Sigmoid colon (tissue), 7 donors: ENCODE results near the gene MME. TPM values are rescaled to one million over a fixed set of nuclear protein-coding genes. Genes with fewer than 3 reads are reported as not detected.

Source experiments
- DNase-seq: peaks from one replicate; pipeline ENCODE4 v3.0.0-alpha.2; 2019
- H3K27ac ChIP-seq, 4 donors: fragments of 200-600 bp; sonication (generic); one replicate each; pipeline ENCODE4 v1.5.1; 2016 to 2019; ENCODE audit warnings: mild to moderate bottlenecking in 1 of 4
- H3K27me3 ChIP-seq, 3 donors: fragments of 200-600 bp; sonication (generic); one replicate each; pipeline ENCODE4 v1.5.1; 2019; ENCODE audit warnings: mild to moderate bottlenecking in 1 of 3
- H3K36me3 ChIP-seq, 4 donors: fragments of 200-600 bp; sonication (generic); one replicate each; pipeline ENCODE4 v1.5.1; 2016 to 2019
- H3K4me1 ChIP-seq, 4 donors: fragments of 200-600 bp; sonication (generic); one replicate each; pipeline ENCODE4 v1.5.1; 2017 to 2019
- H3K4me3 ChIP-seq, 4 donors: fragments of 200-600 bp; sonication (generic); one replicate each; pipeline ENCODE4 v1.5.1; 2017 to 2019; ENCODE audit warnings: mild to moderate bottlenecking in 2 of 4, moderate library complexity in 1 of 4
- H3K9me3 ChIP-seq, 4 donors: fragments of 200-600 bp in 3 of 4; sonication (generic) in 3 of 4; one replicate each; pipeline versions ENCODE4 v1.5.1 to v1.6.1; 2013 to 2019
- EP300 ChIP-seq, 4 donors: sonication (generic); formaldehyde crosslinking; IDR thresholded peaks; one replicate each; pipeline ENCODE4 v1.6.1; 2017; ENCODE audit warnings: antibody characterized with exemption in 4 of 4
- POLR2A ChIP-seq, 2 donors: fragments of 450-650 bp; IDR thresholded peaks; one replicate each; pipeline ENCODE4 v1.6.1; 2016; ENCODE audit warnings: antibody characterized with exemption in 2 of 2, mild to moderate bottlenecking in 2 of 2, moderate library complexity in 2 of 2
- POLR2AphosphoS5 ChIP-seq, 4 donors: sonication (generic); formaldehyde crosslinking; IDR thresholded peaks; one replicate each; pipeline ENCODE4 v1.6.1; 2017; ENCODE audit warnings: antibody characterized with exemption in 4 of 4
- WGBS, 2 donors: extraction: QIAGEN DNeasy Blood & Tissue Kit; methylation state at CpG; one replicate each; pipeline ENCODE4 v1.1.7; 2013; 5-methylcytosine and 5-hydroxymethylcytosine counted together
- intact Hi-C: fragments of 100-400 bp; cut with DNase I; formaldehyde crosslinking; loops from one replicate; pipeline ENCODE4 v1.15.1; 2023
- polyA plus RNA-seq, 3 donors: library from polyadenylated mRNA; stranded (reverse); fragments of 200-250 nt; gene quantifications; one replicate each; pipeline ENCODE4 v1.2.3, GENCODE V29; 2013
- total RNA-seq, 4 donors: library from RNA; depleted of rRNA; stranded (reverse); fragments of >200 nt; gene quantifications; one replicate each; pipeline ENCODE4 v1.1.0, GENCODE V29; 2016
- TF ChIP-seq, protein P1 (sequence below), 4 experiments: fragments of 450-650 bp in 3 of 4; fragments of 200-600 bp in 1 of 4; IDR thresholded peaks; one replicate each; pipeline ENCODE4 v1.5.1; 2016 to 2019; ENCODE audit warnings: antibody characterized with exemption in 4 of 4, mild to moderate bottlenecking in 3 of 4, moderate library complexity in 2 of 4
- donor health status: healthy with polysubstance abuse.
- donor health status: Bipolar disorder and iron deficiency.
- donor health status: healthy.

Gene MME
- total and polyA plus RNA-seq, 7 donors, result 0.46 to 5.0 (median 1.1) TPM

- intact Hi-C loops, result loop anchor here (5.0 kb wide), 1 partner anchor 233 kb away; no protein-coding TSS in a partner anchor
- DNase-seq, result no peak
- Histone ChIP-seq H3K4me3 (peak overlapping the region; percentile 3 to 51 (median 42)), H3K9me3 (peaks cover 0 to 7% (median 0%) of the 10 kb centered on the region in 4 donors), H3K36me3 (no peaks in the 10 kb centered on the region), H3K27me3 (peaks cover 13 to 65% (median 30%) of the 10 kb centered on the region in 3 donors), H3K4me1 (peaks cover 0 to 21% (median 17%) of the 10 kb centered on the region in 4 donors), H3K27ac (no peak overlapping the region)
- TF ChIP-seq EP300 (IDR thresholded peaks at IDR 0.05), result no peak
- TF ChIP-seq POLR2AphosphoS5 (IDR thresholded peaks at IDR 0.05), result no peak
- TF ChIP-seq, protein P1, sequence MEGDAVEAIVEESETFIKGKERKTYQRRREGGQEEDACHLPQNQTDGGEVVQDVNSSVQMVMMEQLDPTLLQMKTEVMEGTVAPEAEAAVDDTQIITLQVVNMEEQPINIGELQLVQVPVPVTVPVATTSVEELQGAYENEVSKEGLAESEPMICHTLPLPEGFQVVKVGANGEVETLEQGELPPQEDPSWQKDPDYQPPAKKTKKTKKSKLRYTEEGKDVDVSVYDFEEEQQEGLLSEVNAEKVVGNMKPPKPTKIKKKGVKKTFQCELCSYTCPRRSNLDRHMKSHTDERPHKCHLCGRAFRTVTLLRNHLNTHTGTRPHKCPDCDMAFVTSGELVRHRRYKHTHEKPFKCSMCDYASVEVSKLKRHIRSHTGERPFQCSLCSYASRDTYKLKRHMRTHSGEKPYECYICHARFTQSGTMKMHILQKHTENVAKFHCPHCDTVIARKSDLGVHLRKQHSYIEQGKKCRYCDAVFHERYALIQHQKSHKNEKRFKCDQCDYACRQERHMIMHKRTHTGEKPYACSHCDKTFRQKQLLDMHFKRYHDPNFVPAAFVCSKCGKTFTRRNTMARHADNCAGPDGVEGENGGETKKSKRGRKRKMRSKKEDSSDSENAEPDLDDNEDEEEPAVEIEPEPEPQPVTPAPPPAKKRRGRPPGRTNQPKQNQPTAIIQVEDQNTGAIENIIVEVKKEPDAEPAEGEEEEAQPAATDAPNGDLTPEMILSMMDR (IDR thresholded peaks at IDR 0.05), result no peak
- TF ChIP-seq POLR2A (IDR thresholded peaks at IDR 0.05), result no peak
- WGBS, 2 donors, result 4 to 12% methylated on average over 18 of the region's 18 CpGs
These were observed 1.2 kb upstream of the MME start for GRCh38 chr3:155078711-155079467.

GRCh38 chr3:155079468-155079745 is 712 bp upstream of the MME start:
- Histone ChIP-seq H3K4me3 (peak overlapping the region; percentile 3 to 51 (median 42)), H3K36me3 (no peaks in the 10 kb centered on the region), H3K27ac (no peak overlapping the region), H3K9me3 (peaks cover 0 to 6% (median 0%) of the 10 kb centered on the region in 4 donors), H3K4me1 (peaks cover 0 to 21% (median 17%) of the 10 kb centered on the region in 4 donors), H3K27me3 (peaks cover 13 to 66% (median 30%) of the 10 kb centered on the region in 3 donors)
- no peak for DNase-seq
- WGBS, 2 donors, result 1 to 3% methylated on average over 21 of the region's 21 CpGs
- intact Hi-C loops, result loop anchor here (5.0 kb wide), 1 partner anchor 233 kb away; no protein-coding TSS in a partner anchor
- no peak for TF ChIP-seq EP300 (IDR thresholded peaks at IDR 0.05)
- no peak for TF ChIP-seq POLR2A (IDR thresholded peaks at IDR 0.05)
- TF ChIP-seq, protein P1 (IDR thresholded peaks at IDR 0.05), result no peak
- TF ChIP-seq POLR2AphosphoS5 (IDR thresholded peaks at IDR 0.05), result no peak

DNA sequence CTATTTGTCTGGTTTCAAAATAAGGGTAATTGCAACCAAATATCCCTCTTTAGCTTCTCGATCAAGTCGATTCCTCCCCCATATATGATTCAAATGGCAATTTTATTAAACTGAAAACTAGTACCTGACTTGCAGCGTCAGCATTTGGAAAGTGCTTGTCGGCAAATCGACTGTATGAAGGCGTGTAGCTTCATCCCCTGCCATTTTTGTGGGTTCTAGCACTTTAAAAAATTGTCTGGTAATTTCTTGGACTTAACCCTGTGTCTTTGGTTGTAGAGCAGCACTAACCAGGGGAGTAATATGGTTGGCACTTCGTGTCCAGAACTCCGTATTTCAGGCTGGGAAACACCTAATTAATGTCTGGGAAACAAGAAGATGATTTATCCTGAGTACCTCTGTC is 573 bp downstream of the MME start:
- intact Hi-C loops, result no loop called here
- H3K4me3 ChIP-seq, result peak overlapping the region in 2 of 4 donors; percentile 47 to 51
- H3K27ac ChIP-seq, result no peak overlapping the region
- no peak for DNase-seq
- H3K27me3 ChIP-seq, result peaks cover 13 to 75% (median 30%) of the 10 kb centered on the region in 3 donors
- TF ChIP-seq EP300 (IDR thresholded peaks at IDR 0.05) (no peak), POLR2A (IDR thresholded peaks at IDR 0.05) (no peak), POLR2AphosphoS5 (IDR thresholded peaks at IDR 0.05) (no peak)
- TF ChIP-seq, protein P1 (IDR thresholded peaks at IDR 0.05), result no peak
- 42 to 46% methylated on average over 8 of the region's 8 CpGs for WGBS, 2 donors
- no peaks in the 10 kb centered on the region for H3K36me3 ChIP-seq
- peaks cover 0 to 21% (median 17%) of the 10 kb centered on the region in 4 donors for H3K4me1 ChIP-seq
- peaks cover 0 to 3% (median 0%) of the 10 kb centered on the region in 4 donors for H3K9me3 ChIP-seq

GRCh38 chr3:155083313-155083905 is 3.3 kb downstream of the MME start:
- intact Hi-C loops, result no loop called here
- WGBS, 2 donors, result 41 to 55% methylated on average over 2 of the region's 2 CpGs
- Histone ChIP-seq H3K36me3 (no peaks in the 10 kb centered on the region), H3K4me3 (no peak overlapping the region), H3K27me3 (peaks cover 13 to 54% (median 26%) of the 10 kb centered on the region in 3 donors), H3K27ac (no peak overlapping the region), H3K4me1 (peaks cover 0 to 21% (median 17%) of the 10 kb centered on the region in 4 donors), H3K9me3 (no peaks in the 10 kb centered on the region)
- no peak for TF ChIP-seq POLR2AphosphoS5 (IDR thresholded peaks at IDR 0.05)
- no peak for TF ChIP-seq EP300 (IDR thresholded peaks at IDR 0.05)
- TF ChIP-seq POLR2A (IDR thresholded peaks at IDR 0.05), result no peak
- TF ChIP-seq, protein P1 (IDR thresholded peaks at IDR 0.05), result no peak
- no peak for DNase-seq
